H9 (cell line): ENCODE data around the gene OSBPL2. TPM values are rescaled to one million over a fixed set of nuclear protein-coding genes. Genes with fewer than 3 reads are reported as not detected.

Source experiments
- DNase-seq: peaks from one replicate; pipeline ENCODE4 v3.0.0-alpha.2; 2017
- H2AFZ ChIP-seq: one replicate; pipeline ENCODE4 v1.6.1; 2013; ENCODE audit warnings: mild to moderate bottlenecking, low read length, control low read depth, moderate library complexity
- H2AK5ac ChIP-seq: 2 replicates; pipeline ENCODE4 v1.6.1; 2013; ENCODE audit warnings: low read length, control low read depth, mixed read lengths; ENCODE audit not compliant: insufficient read length
- H2BK120ac ChIP-seq: one replicate; pipeline ENCODE4 v1.6.1; 2013; ENCODE audit warnings: low read depth, mild to moderate bottlenecking, low read length, control low read depth, inconsistent platforms; ENCODE audit not compliant: poor library complexity, severe bottlenecking
- H2BK12ac ChIP-seq: 2 replicates; pipeline ENCODE4 v1.6.1; 2013; ENCODE audit warnings: low read length, control low read depth, mixed read lengths, low read depth; ENCODE audit not compliant: insufficient read length
- H2BK15ac ChIP-seq: 2 replicates; pipeline ENCODE4 v1.6.1; 2013; ENCODE audit warnings: low read depth, low read length, control low read depth
- H2BK20ac ChIP-seq: one replicate; pipeline ENCODE4 v1.6.1; 2013; ENCODE audit warnings: low read depth, mild to moderate bottlenecking, low read length, control low read depth, inconsistent platforms; ENCODE audit not compliant: poor library complexity, severe bottlenecking
- H2BK5ac ChIP-seq: 2 replicates; pipeline ENCODE4 v1.6.1; 2013; ENCODE audit warnings: low read length, control low read depth, mixed read lengths; ENCODE audit not compliant: insufficient read length
- H3K14ac ChIP-seq: 2 replicates; pipeline ENCODE4 v1.6.1; 2013; ENCODE audit warnings: low read length, control low read depth; ENCODE audit not compliant: insufficient read depth
- H3K18ac ChIP-seq: 2 replicates; pipeline ENCODE4 v1.6.1; 2013; ENCODE audit warnings: low read depth, mild to moderate bottlenecking, mixed read lengths, low read length, control low read depth; ENCODE audit not compliant: insufficient read length
- H3K23ac ChIP-seq: 2 replicates; pipeline ENCODE4 v1.6.1; 2013; ENCODE audit warnings: low read length, control low read depth, mixed read lengths, low read depth; ENCODE audit not compliant: insufficient read length
- H3K23me2 ChIP-seq: 2 replicates; pipeline ENCODE4 v1.6.1; 2013; ENCODE audit warnings: low read depth, mild to moderate bottlenecking, mixed read lengths, low read length, control low read depth; ENCODE audit not compliant: insufficient read length, poor library complexity, severe bottlenecking
- H3K27ac ChIP-seq: 2 replicates; pipeline ENCODE4 v1.5.1; 2013; ENCODE audit warnings: low read length, control low read depth, mixed read lengths, low read depth; ENCODE audit not compliant: insufficient read length
- H3K27me3 ChIP-seq: 2 replicates; pipeline ENCODE4 v1.6.1; 2013; ENCODE audit warnings: low read length, control low read depth, inconsistent platforms; ENCODE audit not compliant: insufficient read depth
- H3K4ac ChIP-seq: 2 replicates; pipeline ENCODE4 v1.6.1; 2013; ENCODE audit warnings: low read depth, mild to moderate bottlenecking, control low read depth, inconsistent platforms, low read length, moderate library complexity
- H3K4me1 ChIP-seq: 2 replicates; pipeline ENCODE4 v1.6.1; 2013; ENCODE audit warnings: low read length, control low read depth, inconsistent platforms; ENCODE audit not compliant: insufficient read depth
- H3K4me2 ChIP-seq: 2 replicates; pipeline ENCODE4 v1.6.1; 2013; ENCODE audit warnings: low read length, control low read depth, mixed read lengths; ENCODE audit not compliant: insufficient read length, insufficient read depth
- H3K56ac ChIP-seq: 2 replicates; pipeline ENCODE4 v1.6.1; 2013; ENCODE audit warnings: low read depth, mild to moderate bottlenecking, mixed read lengths, low read length, control low read depth; ENCODE audit not compliant: insufficient read length
- H3K79me1 ChIP-seq: 2 replicates; pipeline ENCODE4 v1.6.1; 2013; ENCODE audit warnings: low read depth, mild to moderate bottlenecking, moderate library complexity, low read length, control low read depth, inconsistent platforms; ENCODE audit not compliant: insufficient read depth, poor library complexity, severe bottlenecking
- H3K79me2 ChIP-seq: 2 replicates; pipeline ENCODE4 v1.6.1; 2013; ENCODE audit warnings: low read length, control low read depth, inconsistent platforms; ENCODE audit not compliant: insufficient read depth
- H3K9ac ChIP-seq: 2 replicates; pipeline ENCODE4 v1.6.1; 2013; ENCODE audit warnings: low read length, control low read depth, mixed read lengths; ENCODE audit not compliant: insufficient read length; ENCODE audit errors: extremely low read depth
- H3K9me3 ChIP-seq: one replicate; pipeline ENCODE4 v1.6.1; 2013; ENCODE audit warnings: low read depth, low read length, inconsistent platforms; ENCODE audit not compliant: control insufficient read depth
- H3T11ph ChIP-seq: one replicate; pipeline ENCODE4 v1.6.1; 2013; ENCODE audit warnings: mild to moderate bottlenecking, low read length, control low read depth, inconsistent platforms
- H4K20me1 ChIP-seq: one replicate; pipeline ENCODE4 v1.6.1; 2013; ENCODE audit not compliant: control insufficient read depth, insufficient read length, insufficient read depth
- H4K5ac ChIP-seq: 2 replicates; pipeline ENCODE4 v1.6.1; 2013; ENCODE audit warnings: low read depth, mild to moderate bottlenecking, mixed read lengths, low read length, control low read depth; ENCODE audit not compliant: insufficient read length
- H4K8ac ChIP-seq: replicated peaks from 2 replicates; pipeline ENCODE4 v1.6.1; 2013; ENCODE audit warnings: low read length, control low read depth, mixed read lengths, low read depth; ENCODE audit not compliant: insufficient read length
- H4K91ac ChIP-seq: 2 replicates; pipeline ENCODE4 v1.6.1; 2013; ENCODE audit warnings: low read depth, mild to moderate bottlenecking, moderate library complexity, mixed read lengths, low read length, control low read depth; ENCODE audit not compliant: insufficient read length
- H3K27ac Mint-ChIP-seq, 3 experiments: 2 replicates in 2 of 3; 3 replicates in 1 of 3; pipeline ENCODE4 v1.8.0; 2020 to 2021; ENCODE audit warnings: mixed read lengths in 3 of 3, mild to moderate bottlenecking in 1 of 3, moderate library complexity in 1 of 3
- H3K27me3 Mint-ChIP-seq: 2 replicates; pipeline ENCODE4 v1.8.0; 2021; ENCODE audit warnings: low read depth, mild to moderate bottlenecking, moderate library complexity, mixed read lengths
- H3K36me3 Mint-ChIP-seq, 3 experiments: 2 replicates in 2 of 3; 3 replicates in 1 of 3; pipeline ENCODE4 v1.8.0; 2020 to 2021; ENCODE audit warnings: low read depth in 3 of 3, mixed read lengths in 3 of 3; ENCODE audit not compliant: insufficient read depth in 1 of 3
- H3K4me1 Mint-ChIP-seq, 2 experiments: 2 replicates each; pipeline ENCODE4 v1.8.0; 2020; ENCODE audit warnings: mixed read lengths in 2 of 2
- H3K4me3 Mint-ChIP-seq, 2 experiments: 2 replicates in 1 of 2; 3 replicates in 1 of 2; pipeline ENCODE4 v1.8.0; 2020 to 2021; ENCODE audit warnings: mild to moderate bottlenecking in 2 of 2, mixed read lengths in 2 of 2, moderate library complexity in 1 of 2
- H3K9me3 Mint-ChIP-seq, 2 experiments: 2 replicates in 1 of 2; 3 replicates in 1 of 2; pipeline ENCODE4 v1.8.0; 2020; ENCODE audit warnings: mild to moderate bottlenecking in 2 of 2, mixed read lengths in 2 of 2, moderate library complexity in 1 of 2
- CTCF ChIP-seq: fragments of 200-600 bp; sonication (generic); conservative IDR thresholded peaks from 3 replicates; pipeline ENCODE4 v1.8.0; 2021; ENCODE audit warnings: antibody characterized with exemption, mild to moderate bottlenecking
- WGBS: extraction: QIAGEN DNeasy Blood & Tissue Kit; methylation state at CpG from one replicate; pipeline ENCODE4 v1.1.7; 2013; ENCODE audit warnings: missing lambda C conversion rate, low lambda C conversion rate, mixed read lengths; ENCODE audit not compliant: insufficient read length; ENCODE audit errors: extremely low coverage; 5-methylcytosine and 5-hydroxymethylcytosine counted together
- total RNA-seq: library from RNA; stranded (reverse); gene quantifications from 2 replicates; pipeline ENCODE4 v1.2.1, GENCODE V29; 2021

The OSBPL2 gene
- total RNA-seq, 1 experiment from 2014 or later: 47.3 TPM

- Mint-ChIP-seq H3K27me3 (no peaks in the 10 kb centered on the region), H3K27ac (no peak overlapping the region), H3K4me3 (no peak overlapping the region), H3K9me3 (no peaks in the 10 kb centered on the region), H3K36me3 (peaks cover 24 to 60% (median 58%) of the 10 kb centered on the region in 3 experiments), H3K4me1 (peaks cover 14 to 19% of the 10 kb centered on the region in 2 experiments)
- WGBS: no CpG with 5 or more reads among the region's 42 CpGs
- Histone ChIP-seq H2BK20ac (no peak overlapping the region), H2BK12ac (no peak overlapping the region), H3K4me2 (no peak overlapping the region), H4K5ac (no peak overlapping the region), H4K91ac (no peak overlapping the region), H3K14ac (no peak overlapping the region), H3T11ph (no peak overlapping the region), H4K8ac (no peak overlapping the region), H3K4me1 (no peaks in the 10 kb centered on the region; the same call in 1 of the 2 replicates), H3K56ac (no peak overlapping the region), H3K27ac (no peak overlapping the region), H2BK120ac (no peak overlapping the region), H2AK5ac (no peak overlapping the region), H3K23me2 (peaks cover 4% of the 10 kb centered on the region), H3K79me2 (peaks cover 18% of the 10 kb centered on the region; the same call in 1 of the 2 replicates), H3K27me3 (no peaks in the 10 kb centered on the region), H3K23ac (no peak overlapping the region), H2BK5ac (no peak overlapping the region), H2AFZ (no peak overlapping the region), H2BK15ac (no peak overlapping the region), H3K79me1 (no peaks in the 10 kb centered on the region), H4K20me1 (no peaks in the 10 kb centered on the region), H3K9me3 (no peaks in the 10 kb centered on the region), H3K18ac (no peak overlapping the region), H3K4ac (no peak overlapping the region), H3K9ac (no peak overlapping the region)
- no peak for DNase-seq
- TF ChIP-seq CTCF: no peak
Observed at GRCh38 chr20:62307226-62308101, 69.1 kb downstream of the OSBPL2 start.
